Neural progenitor cell (in vitro differentiated cells): ENCODE results near the gene FBRSL1.

ENCODE experiments used
- CTCF ChIP-seq: fragments of 200-600 bp; sonication (generic); IDR thresholded peaks from 2 replicates; pipeline ENCODE4 v1.5.1; 2017; ENCODE audit warnings: antibody characterized with exemption, mild to moderate bottlenecking
- EZH2phosphoT487 ChIP-seq: fragments of 200-600 bp; sonication (generic); IDR thresholded peaks from 2 replicates; pipeline ENCODE4 v1.6.1; 2017; ENCODE audit warnings: antibody characterized with exemption

GRCh38 chr12:132540436-132540835 lies 50.5 kb downstream of the FBRSL1 start:
- TF ChIP-seq EZH2phosphoT487 (no peak), CTCF (no peak)
